WTC11 (cell line): ENCODE measurements around the gene LIN28A. TPM values are rescaled to one million over a fixed set of nuclear protein-coding genes. Genes with fewer than 3 reads are reported as not detected.

Experiments used
- ATF2 ChIP-seq: sonication (generic); formaldehyde crosslinking; IDR thresholded peaks from 2 replicates; pipeline ENCODE4 v1.8.1; 2022; ENCODE audit warnings: low read depth, missing genetic modification reagents, borderline replicate concordance
- CREM ChIP-seq: sonication (generic); formaldehyde crosslinking; IDR thresholded peaks from 2 replicates; pipeline ENCODE4 v1.8.1; 2022; ENCODE audit warnings: mild to moderate bottlenecking, missing genetic modification reagents, moderate library complexity
- E2F4 ChIP-seq: sonication (generic); formaldehyde crosslinking; IDR thresholded peaks from 2 replicates; pipeline ENCODE4 v1.8.1; 2022; ENCODE audit warnings: low read depth, mild to moderate bottlenecking, moderate library complexity, missing genetic modification reagents, borderline replicate concordance
- FOXJ3 ChIP-seq: sonication (generic); formaldehyde crosslinking; IDR thresholded peaks from 2 replicates; pipeline ENCODE4 v1.9.0; 2021; ENCODE audit warnings: missing genetic modification reagents, mild to moderate bottlenecking, borderline replicate concordance
- FOXP1 ChIP-seq: sonication (generic); formaldehyde crosslinking; IDR thresholded peaks from 2 replicates; pipeline ENCODE4 v1.8.0; 2022; ENCODE audit warnings: missing genetic modification reagents, mild to moderate bottlenecking, moderate library complexity, borderline replicate concordance
- GTF2I ChIP-seq: fragments of 250-450 bp; sonication (Bioruptor Pico); conservative IDR thresholded peaks from 2 replicates; pipeline ENCODE4 v1.4.0; 2021; ENCODE audit warnings: mild to moderate bottlenecking
- IRF1 ChIP-seq: sonication (generic); formaldehyde crosslinking; IDR thresholded peaks from 2 replicates; pipeline ENCODE4 v1.8.0; 2023; ENCODE audit warnings: missing genetic modification reagents
- JAZF1 ChIP-seq: fragments of 250-450 bp; sonication (Bioruptor Pico); IDR thresholded peaks from 2 replicates; pipeline ENCODE4 v1.9.0; 2021; ENCODE audit warnings: moderate library complexity, mild to moderate bottlenecking, inconsistent platforms
- JUN ChIP-seq: sonication (generic); formaldehyde crosslinking; IDR thresholded peaks from 2 replicates; pipeline ENCODE4 v1.8.0; 2023; ENCODE audit warnings: mild to moderate bottlenecking, missing genetic modification reagents
- MXD4 ChIP-seq: fragments of 250-450 bp; sonication (Bioruptor Pico); IDR thresholded peaks from 2 replicates; pipeline ENCODE4 v1.8.0; 2021; ENCODE audit warnings: mild to moderate bottlenecking, moderate library complexity, borderline replicate concordance
- NFATC4 ChIP-seq: fragments of 250-450 bp; sonication (Bioruptor Pico); IDR thresholded peaks from 2 replicates; pipeline ENCODE4 v1.9.0; 2021; ENCODE audit warnings: mild to moderate bottlenecking
- NR2C2 ChIP-seq: sonication (generic); formaldehyde crosslinking; IDR thresholded peaks from 2 replicates; pipeline ENCODE4 v1.8.0; 2022; ENCODE audit warnings: mild to moderate bottlenecking, missing genetic modification reagents
- SOX15 ChIP-seq: fragments of 250-450 bp; sonication (Bioruptor Pico); IDR thresholded peaks from 2 replicates; pipeline ENCODE4 v1.9.0; 2021; ENCODE audit warnings: mild to moderate bottlenecking
- TCF7 ChIP-seq: sonication (generic); formaldehyde crosslinking; IDR thresholded peaks from 2 replicates; pipeline ENCODE4 v1.8.0; 2022; ENCODE audit warnings: mild to moderate bottlenecking, low read depth, missing genetic modification reagents, moderate library complexity
- TEAD4 ChIP-seq: sonication (generic); formaldehyde crosslinking; IDR thresholded peaks from 2 replicates; pipeline ENCODE4 v1.8.0; 2022; ENCODE audit warnings: mild to moderate bottlenecking, missing genetic modification reagents
- ZMAT4 ChIP-seq: fragments of 250-450 bp; sonication (Bioruptor Pico); IDR thresholded peaks from 2 replicates; pipeline ENCODE4 v1.9.0; 2021; ENCODE audit warnings: mild to moderate bottlenecking
- ZNF532 ChIP-seq: fragments of 250-450 bp; sonication (Bioruptor Pico); IDR thresholded peaks from 2 replicates; pipeline ENCODE4 v1.9.0; 2021; ENCODE audit warnings: mild to moderate bottlenecking, borderline replicate concordance
- total RNA-seq: library from RNA; stranded (reverse); gene quantifications from 3 replicates; pipeline ENCODE4 v1.2.3, GENCODE V29; 2021
- TF ChIP-seq, protein P1 (sequence below): sonication (generic); formaldehyde crosslinking; IDR thresholded peaks from 2 replicates; pipeline ENCODE4 v1.8.1; 2023; ENCODE audit warnings: mild to moderate bottlenecking, missing genetic modification reagents
- TF ChIP-seq, protein P2 (sequence below): sonication (generic); formaldehyde crosslinking; IDR thresholded peaks from 2 replicates; pipeline ENCODE4 v1.8.1; 2023; ENCODE audit warnings: mild to moderate bottlenecking, missing genetic modification reagents, borderline replicate concordance
- TF ChIP-seq, protein P3 (sequence below): sonication (generic); formaldehyde crosslinking; IDR thresholded peaks from 2 replicates; pipeline ENCODE4 v1.8.1; 2023; ENCODE audit warnings: mild to moderate bottlenecking, missing genetic modification reagents, moderate library complexity
- TF ChIP-seq, protein P4 (sequence below): sonication (generic); formaldehyde crosslinking; conservative IDR thresholded peaks from 2 replicates; pipeline ENCODE4 v1.8.1; 2022; ENCODE audit warnings: mild to moderate bottlenecking, missing genetic modification reagents
- TF ChIP-seq, protein P5 (sequence below): fragments of 200-600 bp; IDR thresholded peaks from 2 replicates; pipeline ENCODE4 v1.8.0; 2022; ENCODE audit warnings: antibody characterized with exemption

Gene LIN28A
- total RNA-seq, 1 experiment from 2014 or later, result 1,251 TPM

DNA sequence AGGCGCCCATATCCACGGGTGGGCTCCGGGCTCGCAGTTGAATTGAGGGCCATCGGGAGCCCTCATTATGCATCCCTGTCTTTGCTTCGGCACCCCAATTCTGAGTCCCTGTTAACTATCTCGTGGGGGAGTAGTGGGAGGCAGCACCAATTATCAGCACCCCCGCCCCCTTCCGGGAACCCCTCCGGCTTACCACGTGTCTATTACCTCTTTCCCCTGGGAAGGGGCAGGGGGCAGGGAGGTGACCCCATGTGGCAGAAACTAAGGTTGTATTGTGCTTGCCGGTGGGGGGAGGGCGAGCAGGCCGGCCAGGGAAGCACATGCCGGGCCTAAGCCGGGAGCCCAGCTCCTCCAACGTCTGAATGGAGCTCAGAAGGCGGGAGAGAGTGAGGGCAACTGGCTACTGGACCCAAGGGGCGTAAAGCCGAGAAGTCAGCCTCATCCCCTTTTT lies 1.0 kb downstream of the LIN28A start (continued):
- TF ChIP-seq MXD4 (no peak), NR2C2 (no peak), SOX15 (CRISPR knock-in tag) (no peak), JAZF1 (CRISPR knock-in tag) (no peak), TCF7 (CRISPR knock-in tag) (no peak), ZNF532 (no peak), E2F4 (no peak), IRF1 (CRISPR knock-in tag) (peak; percentile 85), JUN (CRISPR knock-in tag) (0 out of 2 replicates have a peak, but pooled peaks have one; percentile 10), NFATC4 (CRISPR knock-in tag) (no peak), ZMAT4 (CRISPR knock-in tag) (no peak), GTF2I (CRISPR knock-in tag) (no peak), ATF2 (CRISPR knock-in tag) (no peak), FOXJ3 (CRISPR knock-in tag) (no peak), CREM (CRISPR knock-in tag) (peak; percentile 42; the same call in 1 of the 2 replicates), TEAD4 (CRISPR knock-in tag) (no peak), FOXP1 (CRISPR knock-in tag) (no peak)
- TF ChIP-seq, protein P1, sequence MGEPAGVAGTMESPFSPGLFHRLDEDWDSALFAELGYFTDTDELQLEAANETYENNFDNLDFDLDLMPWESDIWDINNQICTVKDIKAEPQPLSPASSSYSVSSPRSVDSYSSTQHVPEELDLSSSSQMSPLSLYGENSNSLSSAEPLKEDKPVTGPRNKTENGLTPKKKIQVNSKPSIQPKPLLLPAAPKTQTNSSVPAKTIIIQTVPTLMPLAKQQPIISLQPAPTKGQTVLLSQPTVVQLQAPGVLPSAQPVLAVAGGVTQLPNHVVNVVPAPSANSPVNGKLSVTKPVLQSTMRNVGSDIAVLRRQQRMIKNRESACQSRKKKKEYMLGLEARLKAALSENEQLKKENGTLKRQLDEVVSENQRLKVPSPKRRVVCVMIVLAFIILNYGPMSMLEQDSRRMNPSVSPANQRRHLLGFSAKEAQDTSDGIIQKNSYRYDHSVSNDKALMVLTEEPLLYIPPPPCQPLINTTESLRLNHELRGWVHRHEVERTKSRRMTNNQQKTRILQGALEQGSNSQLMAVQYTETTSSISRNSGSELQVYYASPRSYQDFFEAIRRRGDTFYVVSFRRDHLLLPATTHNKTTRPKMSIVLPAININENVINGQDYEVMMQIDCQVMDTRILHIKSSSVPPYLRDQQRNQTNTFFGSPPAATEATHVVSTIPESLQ (CRISPR knock-in tag), result no peak
- TF ChIP-seq, protein P2, sequence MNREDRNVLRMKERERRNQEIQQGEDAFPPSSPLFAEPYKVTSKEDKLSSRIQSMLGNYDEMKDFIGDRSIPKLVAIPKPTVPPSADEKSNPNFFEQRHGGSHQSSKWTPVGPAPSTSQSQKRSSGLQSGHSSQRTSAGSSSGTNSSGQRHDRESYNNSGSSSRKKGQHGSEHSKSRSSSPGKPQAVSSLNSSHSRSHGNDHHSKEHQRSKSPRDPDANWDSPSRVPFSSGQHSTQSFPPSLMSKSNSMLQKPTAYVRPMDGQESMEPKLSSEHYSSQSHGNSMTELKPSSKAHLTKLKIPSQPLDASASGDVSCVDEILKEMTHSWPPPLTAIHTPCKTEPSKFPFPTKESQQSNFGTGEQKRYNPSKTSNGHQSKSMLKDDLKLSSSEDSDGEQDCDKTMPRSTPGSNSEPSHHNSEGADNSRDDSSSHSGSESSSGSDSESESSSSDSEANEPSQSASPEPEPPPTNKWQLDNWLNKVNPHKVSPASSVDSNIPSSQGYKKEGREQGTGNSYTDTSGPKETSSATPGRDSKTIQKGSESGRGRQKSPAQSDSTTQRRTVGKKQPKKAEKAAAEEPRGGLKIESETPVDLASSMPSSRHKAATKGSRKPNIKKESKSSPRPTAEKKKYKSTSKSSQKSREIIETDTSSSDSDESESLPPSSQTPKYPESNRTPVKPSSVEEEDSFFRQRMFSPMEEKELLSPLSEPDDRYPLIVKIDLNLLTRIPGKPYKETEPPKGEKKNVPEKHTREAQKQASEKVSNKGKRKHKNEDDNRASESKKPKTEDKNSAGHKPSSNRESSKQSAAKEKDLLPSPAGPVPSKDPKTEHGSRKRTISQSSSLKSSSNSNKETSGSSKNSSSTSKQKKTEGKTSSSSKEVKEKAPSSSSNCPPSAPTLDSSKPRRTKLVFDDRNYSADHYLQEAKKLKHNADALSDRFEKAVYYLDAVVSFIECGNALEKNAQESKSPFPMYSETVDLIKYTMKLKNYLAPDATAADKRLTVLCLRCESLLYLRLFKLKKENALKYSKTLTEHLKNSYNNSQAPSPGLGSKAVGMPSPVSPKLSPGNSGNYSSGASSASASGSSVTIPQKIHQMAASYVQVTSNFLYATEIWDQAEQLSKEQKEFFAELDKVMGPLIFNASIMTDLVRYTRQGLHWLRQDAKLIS (CRISPR knock-in tag), result no peak
- TF ChIP-seq, protein P3, sequence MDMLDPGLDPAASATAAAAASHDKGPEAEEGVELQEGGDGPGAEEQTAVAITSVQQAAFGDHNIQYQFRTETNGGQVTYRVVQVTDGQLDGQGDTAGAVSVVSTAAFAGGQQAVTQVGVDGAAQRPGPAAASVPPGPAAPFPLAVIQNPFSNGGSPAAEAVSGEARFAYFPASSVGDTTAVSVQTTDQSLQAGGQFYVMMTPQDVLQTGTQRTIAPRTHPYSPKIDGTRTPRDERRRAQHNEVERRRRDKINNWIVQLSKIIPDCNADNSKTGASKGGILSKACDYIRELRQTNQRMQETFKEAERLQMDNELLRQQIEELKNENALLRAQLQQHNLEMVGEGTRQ (CRISPR knock-in tag), result peak; percentile 80
- TF ChIP-seq, protein P4, sequence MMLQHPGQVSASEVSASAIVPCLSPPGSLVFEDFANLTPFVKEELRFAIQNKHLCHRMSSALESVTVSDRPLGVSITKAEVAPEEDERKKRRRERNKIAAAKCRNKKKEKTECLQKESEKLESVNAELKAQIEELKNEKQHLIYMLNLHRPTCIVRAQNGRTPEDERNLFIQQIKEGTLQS (CRISPR knock-in tag), result no peak
- TF ChIP-seq, protein P5, sequence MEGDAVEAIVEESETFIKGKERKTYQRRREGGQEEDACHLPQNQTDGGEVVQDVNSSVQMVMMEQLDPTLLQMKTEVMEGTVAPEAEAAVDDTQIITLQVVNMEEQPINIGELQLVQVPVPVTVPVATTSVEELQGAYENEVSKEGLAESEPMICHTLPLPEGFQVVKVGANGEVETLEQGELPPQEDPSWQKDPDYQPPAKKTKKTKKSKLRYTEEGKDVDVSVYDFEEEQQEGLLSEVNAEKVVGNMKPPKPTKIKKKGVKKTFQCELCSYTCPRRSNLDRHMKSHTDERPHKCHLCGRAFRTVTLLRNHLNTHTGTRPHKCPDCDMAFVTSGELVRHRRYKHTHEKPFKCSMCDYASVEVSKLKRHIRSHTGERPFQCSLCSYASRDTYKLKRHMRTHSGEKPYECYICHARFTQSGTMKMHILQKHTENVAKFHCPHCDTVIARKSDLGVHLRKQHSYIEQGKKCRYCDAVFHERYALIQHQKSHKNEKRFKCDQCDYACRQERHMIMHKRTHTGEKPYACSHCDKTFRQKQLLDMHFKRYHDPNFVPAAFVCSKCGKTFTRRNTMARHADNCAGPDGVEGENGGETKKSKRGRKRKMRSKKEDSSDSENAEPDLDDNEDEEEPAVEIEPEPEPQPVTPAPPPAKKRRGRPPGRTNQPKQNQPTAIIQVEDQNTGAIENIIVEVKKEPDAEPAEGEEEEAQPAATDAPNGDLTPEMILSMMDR, result no peak
